B cell (primary cell): ENCODE results near the gene ELMO1. TPM values are rescaled to one million over a fixed set of nuclear protein-coding genes. Genes with fewer than 3 reads are reported as not detected.

Source experiments
- ATAC-seq: fragments of 200-7000 bp; cut with Tn5 transposase; one replicate; pipeline ENCODE4 v1.10.0; 2021; ENCODE audit warnings: low read depth, mild to moderate bottlenecking, moderate number of reproducible peaks, moderate library complexity
- CTCF ChIA-PET: fragments of 350-600 bp; sonication (Branson Sonifier 250); formaldehyde crosslinking; loops from one replicate; lab custom pipeline; 2021; ENCODE audit warnings: antibody characterized with exemption, inconsistent platforms; lab: Charles Lee
- POLR2A ChIA-PET: fragments of 350-600 bp; sonication (Branson Sonifier 250); formaldehyde crosslinking; loops from one replicate; lab custom pipeline; 2021; ENCODE audit warnings: antibody characterized with exemption; lab: Charles Lee
- DNase-seq: peaks from one replicate; pipeline ENCODE4 v3.0.0; 2013
- H2AFZ ChIP-seq: 2 replicates; pipeline ENCODE4 v1.6.1; 2012; ENCODE audit warnings: mild to moderate bottlenecking, low read depth, low read length; ENCODE audit not compliant: insufficient read depth, poor library complexity, severe bottlenecking
- H3K27ac ChIP-seq, 2 donors: 1 replicate in 1 of 2; 2 replicates in 1 of 2; pipeline ENCODE4 v1.5.1; 2012 to 2013; ENCODE audit warnings: low read length in 2 of 2, mild to moderate bottlenecking in 2 of 2, moderate library complexity in 1 of 2
- H3K27me3 ChIP-seq, 4 experiments: fragments of 200-600 bp in 1 of 4; sonication (generic) in 1 of 4; replicated peaks in 1 of 4; 1 replicate in 2 of 4; 2 replicates in 2 of 4; pipeline versions ENCODE4 v1.6.1 to v1.7.0; 2013 to 2016; ENCODE audit warnings: low read length in 3 of 4, mild to moderate bottlenecking in 2 of 4, mixed read lengths in 1 of 4, moderate library complexity in 1 of 4; ENCODE audit not compliant: insufficient read depth in 4 of 4, control insufficient read depth in 3 of 4; ENCODE audit errors: control extremely low read depth in 1 of 4
- H3K36me3 ChIP-seq, 2 experiments: replicated peaks in 1 of 2; 1 replicate in 1 of 2; 2 replicates in 1 of 2; pipeline versions ENCODE4 v1.6.1 to v1.7.1; 2013; ENCODE audit warnings: low read length in 1 of 2; ENCODE audit not compliant: insufficient read depth in 2 of 2, control insufficient read depth in 1 of 2; ENCODE audit errors: control extremely low read depth in 1 of 2, extremely low read depth in 1 of 2
- H3K4me1 ChIP-seq, 2 donors: fragments of 200-600 bp in 1 of 2; sonication (generic) in 1 of 2; 1 replicate in 1 of 2; 2 replicates in 1 of 2; pipeline versions ENCODE4 v1.5.1 to v1.6.1; 2013 to 2017; ENCODE audit warnings: low read length in 2 of 2; ENCODE audit not compliant: control insufficient read depth in 2 of 2, insufficient read depth in 2 of 2
- H3K4me2 ChIP-seq: replicated peaks from 2 replicates; pipeline ENCODE3; 2012; ENCODE audit warnings: mild to moderate bottlenecking, low read depth, low read length; ENCODE audit not compliant: poor library complexity, severe bottlenecking
- H3K4me3 ChIP-seq, 5 experiments: fragments of 200-600 bp in 1 of 5; sonication (generic) in 1 of 5; 1 replicate in 3 of 5; 2 replicates in 2 of 5; pipeline versions ENCODE4 v1.5.1 to v1.7.0; 2011 to 2016; ENCODE audit warnings: low read length in 4 of 5, mild to moderate bottlenecking in 4 of 5, low read depth in 2 of 5, control low read depth in 1 of 5, moderate library complexity in 1 of 5; ENCODE audit not compliant: insufficient read depth in 1 of 5; ENCODE audit errors: control extremely low read depth in 1 of 5, extremely low read depth in 1 of 5
- H3K79me2 ChIP-seq: fragments of 200-600 bp; sonication (generic); one replicate; pipeline ENCODE4 v1.6.0; 2016; ENCODE audit warnings: low read length; ENCODE audit not compliant: control insufficient read depth, insufficient read depth
- H3K9ac ChIP-seq: fragments of 200-600 bp; sonication (generic); 2 replicates; pipeline ENCODE4 v1.6.1; 2017; ENCODE audit warnings: mild to moderate bottlenecking, low read length, moderate library complexity
- H3K9me3 ChIP-seq, 3 donors: one replicate each; pipeline versions ENCODE4 v1.6.1 to v1.7.1; 2013; ENCODE audit warnings: low read length in 2 of 3; ENCODE audit not compliant: control insufficient read depth in 2 of 3, insufficient read depth in 1 of 3; ENCODE audit errors: control extremely low read depth in 1 of 3
- H4K20me1 ChIP-seq: 2 replicates; pipeline ENCODE4 v1.6.0; 2012; ENCODE audit warnings: mild to moderate bottlenecking, low read length; ENCODE audit not compliant: insufficient read depth, control insufficient read depth, poor library complexity, severe bottlenecking
- H3K27ac Mint-ChIP-seq: one replicate; pipeline ENCODE4 v1.8.0; 2021; ENCODE audit warnings: mixed read lengths
- H3K27me3 Mint-ChIP-seq: one replicate; pipeline ENCODE4 v1.8.0; 2021; ENCODE audit warnings: mixed read lengths
- H3K4me1 Mint-ChIP-seq: one replicate; pipeline ENCODE4 v1.8.0; 2021; ENCODE audit warnings: mixed read lengths
- H3K4me3 Mint-ChIP-seq: one replicate; pipeline ENCODE4 v1.8.0; 2021; ENCODE audit warnings: mixed read lengths
- H3K9me3 Mint-ChIP-seq: one replicate; pipeline ENCODE4 v1.8.0; 2022; ENCODE audit warnings: mixed read lengths; ENCODE audit not compliant: insufficient read depth
- CTCF ChIP-seq: fragments of 200-600 bp; IDR thresholded peaks from one replicate; pipeline ENCODE4 v1.8.0; 2022; ENCODE audit warnings: antibody characterized with exemption, mild to moderate bottlenecking
- EZH2 ChIP-seq: IDR thresholded peaks from 2 replicates; pipeline ENCODE4 v1.6.1; 2012; ENCODE audit warnings: borderline replicate concordance, low read depth, mild to moderate bottlenecking, moderate library complexity, low read length; ENCODE audit not compliant: insufficient read depth, poor library complexity, severe bottlenecking
- WGBS: methylation state at CpG from one replicate; pipeline ENCODE4 v1.1.5; 2013; ENCODE audit warnings: missing lambda C conversion rate; ENCODE audit not compliant: insufficient coverage; 5-methylcytosine and 5-hydroxymethylcytosine counted together
- intact Hi-C: fragments of 100-400 bp; cut with micrococcal nuclease; formaldehyde crosslinking; loops from one replicate; pipeline ENCODE4 v1.10.0; 2022
- polyA plus RNA-seq: library from polyadenylated mRNA; depleted of rRNA; stranded (reverse); fragments of >200 nt; gene quantifications from 2 replicates; pipeline ENCODE4 v1.2.3, GENCODE V29; 2012
- total RNA-seq, 2 donors: library from RNA; stranded (reverse); fragments of 120-200 nt in 1 of 2; gene quantifications; 1 replicate in 1 of 2; 2 replicates in 1 of 2; pipeline versions ENCODE4 v1.2.3 to v1.2.4, GENCODE V29; 2013 to 2022

ELMO1 gene
- total and polyA plus RNA-seq, 2 donors (not counting 1 experiment from before 2014, with no cell fraction given) = 44.7 to 177 TPM

- H3K27me3 Mint-ChIP-seq = no peaks in the 10 kb centered on the region
- no peak for ATAC-seq
- no peaks in the 10 kb centered on the region for H3K27me3 ChIP-seq
- peaks cover 6% of the 10 kb centered on the region for H3K9me3 Mint-ChIP-seq
- peaks cover 0 to 4% of the 10 kb centered on the region in 2 experiments for H3K36me3 ChIP-seq
- intact Hi-C loops = no loop called here
- H3K4me1 ChIP-seq = no peaks in the 10 kb centered on the region
- H3K9me3 ChIP-seq = peaks cover 2 to 9% (median 2%) of the 10 kb centered on the region in 3 donors
- no peak overlapping the region for H2AFZ ChIP-seq
- H3K27ac ChIP-seq = no peak overlapping the region
- no peak overlapping the region for H3K4me2 ChIP-seq
- H3K79me2 ChIP-seq = no peaks in the 10 kb centered on the region
- no peak overlapping the region for H3K9ac ChIP-seq
- DNase-seq = no peak
- CTCF ChIA-PET = interaction anchor here (1.2 kb wide), 1 partner anchor 13 kb away, joined by 3 read pairs; no protein-coding TSS in a partner anchor
- WGBS = 100% methylated on average over 1 of the region's 2 CpGs
- H3K4me3 ChIP-seq = no peak overlapping the region
- no peaks in the 10 kb centered on the region for H4K20me1 ChIP-seq
- no peak overlapping the region for H3K4me3 Mint-ChIP-seq
- TF ChIP-seq EZH2 = no peak
- no peak for TF ChIP-seq CTCF
- H3K4me1 Mint-ChIP-seq = no peaks in the 10 kb centered on the region
- POLR2A ChIA-PET = no interaction called here
- no peak overlapping the region for H3K27ac Mint-ChIP-seq
These were observed 288.0 kb downstream of the ELMO1 start for GRCh38 chr7:37160656-37161055.

- 100% methylated on average over 4 of the region's 6 CpGs for WGBS
- Histone ChIP-seq H3K9ac (no peak overlapping the region), H3K79me2 (no peaks in the 10 kb centered on the region), H3K4me3 (no peak overlapping the region), H3K36me3 (peaks cover 3 to 34% of the 10 kb centered on the region in 2 experiments), H3K9me3 (no peaks in the 10 kb centered on the region), H3K4me2 (no peak overlapping the region), H3K27ac (no peak overlapping the region), H3K27me3 (no peaks in the 10 kb centered on the region), H3K4me1 (no peaks in the 10 kb centered on the region), H4K20me1 (no peaks in the 10 kb centered on the region), H2AFZ (no peak overlapping the region)
- intact Hi-C loops = no loop called here
- no peak overlapping the region for H3K4me3 Mint-ChIP-seq
- no peak for DNase-seq
- POLR2A ChIA-PET = no interaction called here
- H3K9me3 Mint-ChIP-seq = peaks cover 2% of the 10 kb centered on the region
- peaks cover 5% of the 10 kb centered on the region for H3K4me1 Mint-ChIP-seq
- CTCF ChIA-PET = interaction anchor here (2.1 kb wide), 1 partner anchor 29 kb away, joined by 7 read pairs; no protein-coding TSS in a partner anchor
- TF ChIP-seq CTCF (no peak), EZH2 (no peak)
- ATAC-seq = no peak
- no peaks in the 10 kb centered on the region for H3K27me3 Mint-ChIP-seq
- no peak overlapping the region for H3K27ac Mint-ChIP-seq
These were observed 295.3 kb downstream of the ELMO1 start for GRCh38 chr7:37153376-37153775.
